Body of pancreas (tissue), 4 donors: ENCODE measurements around the gene DHX30. TPM values are rescaled to one million over a fixed set of nuclear protein-coding genes. Genes with fewer than 3 reads are reported as not detected.

Experiments used
- ATAC-seq: fragments of 150-250 bp; one replicate; pipeline ENCODE4 v1.9.1; 2016
- DNase-seq, 4 donors: peaks; one replicate each; pipeline ENCODE4 v3.0.0-alpha.2; 2019
- H3K27ac ChIP-seq, 4 donors: fragments of 200-600 bp; sonication (generic); 1 replicate in 3 of 4; 2 replicates in 1 of 4; pipeline versions ENCODE4 v1.5.1 to v1.6.1; 2016 to 2019; ENCODE audit warnings: mild to moderate bottlenecking in 1 of 4, mixed read lengths in 1 of 4, moderate library complexity in 1 of 4
- H3K27me3 ChIP-seq, 2 donors: fragments of 200-600 bp; sonication (generic); one replicate each; pipeline ENCODE4 v1.6.0; 2016; ENCODE audit warnings: mild to moderate bottlenecking in 1 of 2
- H3K36me3 ChIP-seq, 2 donors: fragments of 200-600 bp; sonication (generic); replicated peaks in 1 of 2; 2 replicates each; pipeline ENCODE4 v1.5.1; 2016; ENCODE audit warnings: low read depth in 2 of 2; ENCODE audit not compliant: insufficient read depth in 1 of 2
- H3K4me1 ChIP-seq: fragments of 200-600 bp; sonication (generic); one replicate; pipeline ENCODE4 v1.6.0; 2016
- H3K4me3 ChIP-seq, 2 donors: fragments of 200-600 bp; sonication (generic); 1 replicate in 1 of 2; 2 replicates in 1 of 2; pipeline ENCODE4 v1.5.1; 2016 to 2019
- H3K9me3 ChIP-seq, 3 donors: fragments of 200-600 bp; sonication (generic); 1 replicate in 2 of 3; 2 replicates in 1 of 3; pipeline ENCODE4 v1.5.1; 2016
- CTCF ChIP-seq, 7 experiments: fragments of 450-650 bp in 4 of 7; fragments of 200-600 bp in 3 of 7; sonication (generic) in 3 of 7; IDR thresholded peaks; one replicate each; pipeline ENCODE4 v1.5.1; 2016 to 2019; ENCODE audit warnings: antibody characterized with exemption in 7 of 7
- POLR2A ChIP-seq, 3 donors: fragments of 450-650 bp; IDR thresholded peaks; one replicate each; pipeline ENCODE4 v1.6.1; 2016; ENCODE audit warnings: antibody characterized with exemption in 3 of 3, mild to moderate bottlenecking in 2 of 3
- WGBS, 2 donors: methylation state at CpG; one replicate each; pipeline ENCODE4 v1.1.5; 2017; 5-methylcytosine and 5-hydroxymethylcytosine counted together
- intact Hi-C: fragments of 100-400 bp; cut with DNase I; formaldehyde crosslinking; loops from one replicate; pipeline ENCODE4 v1.15.1; 2023
- total RNA-seq, 2 donors: library from RNA; depleted of rRNA; stranded (reverse); fragments of >200 nt; gene quantifications; one replicate each; pipeline ENCODE4 v1.1.0, GENCODE V29; 2016

Gene DHX30
- total RNA-seq, 2 donors from 2014 or later = 28.3 to 50.4 TPM

- H3K27ac ChIP-seq = no peak overlapping the region
- no peak for TF ChIP-seq POLR2A (IDR thresholded peaks at IDR 0.05)
- TF ChIP-seq CTCF (IDR thresholded peaks at IDR 0.05) = no peak
- H3K4me1 ChIP-seq = no peaks in the 10 kb centered on the region
- no peak overlapping the region for H3K4me3 ChIP-seq
- H3K9me3 ChIP-seq = no peaks in the 10 kb centered on the region
- H3K36me3 ChIP-seq = peaks cover under 1 to 23% of the 10 kb centered on the region in 2 donors
- DNase-seq (no peak), ATAC-seq (no peak)
- WGBS, 2 donors = 88 to 90% methylated on average over 12 of the region's 12 CpGs
- intact Hi-C loops = no loop called here
- H3K27me3 ChIP-seq = no peaks in the 10 kb centered on the region
Observed at GRCh38 chr3:47863391-47864128, 60.6 kb downstream of the DHX30 start.

- H3K4me1 ChIP-seq = no peaks in the 10 kb centered on the region
- H3K9me3 ChIP-seq = no peaks in the 10 kb centered on the region
- no peak overlapping the region for H3K4me3 ChIP-seq
- WGBS, 2 donors = 56 to 64% methylated on average over 3 of the region's 3 CpGs
- H3K27me3 ChIP-seq = no peaks in the 10 kb centered on the region
- no peak for DNase-seq
- TF ChIP-seq POLR2A (IDR thresholded peaks at IDR 0.05) = no peak
- no peak for TF ChIP-seq CTCF (IDR thresholded peaks at IDR 0.05)
- H3K27ac ChIP-seq = no peak overlapping the region
- intact Hi-C loops = no loop called here
- H3K36me3 ChIP-seq = peaks cover 8 to 36% of the 10 kb centered on the region in 2 donors
- no peak for ATAC-seq
Observed at GRCh38 chr3:47865192-47865591, 62.3 kb downstream of the DHX30 start.

DNA sequence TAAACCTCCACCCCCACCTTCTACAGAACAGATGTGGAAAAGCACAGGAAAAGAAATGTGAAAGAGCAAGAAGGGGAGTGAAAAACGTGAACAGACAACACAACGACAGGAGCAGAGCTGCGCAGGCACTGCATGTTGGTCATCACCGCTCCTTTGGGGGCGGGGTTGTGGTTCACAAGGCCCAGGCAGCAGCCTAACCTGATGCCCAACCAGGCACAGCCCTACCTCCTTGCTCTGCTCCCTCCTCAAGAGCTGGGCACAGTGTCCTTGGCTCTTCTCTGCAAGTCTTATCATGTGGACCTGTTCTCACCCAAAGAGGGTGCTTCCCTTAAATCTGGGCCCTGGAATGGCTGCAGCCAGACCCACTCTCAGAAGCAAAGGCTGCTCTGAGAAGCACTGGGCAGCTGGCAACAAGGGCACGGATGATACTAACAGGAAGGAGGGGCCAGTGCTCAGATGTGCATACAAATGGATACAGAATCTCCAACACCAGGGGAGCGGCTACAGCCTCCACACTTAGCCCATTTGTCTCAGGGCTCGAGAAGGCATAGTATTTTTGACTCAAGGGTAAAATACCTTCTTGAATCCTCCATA is 64.6 kb downstream of the DHX30 start:
- peaks cover 8 to 54% of the 10 kb centered on the region in 2 donors for H3K36me3 ChIP-seq

DNA sequence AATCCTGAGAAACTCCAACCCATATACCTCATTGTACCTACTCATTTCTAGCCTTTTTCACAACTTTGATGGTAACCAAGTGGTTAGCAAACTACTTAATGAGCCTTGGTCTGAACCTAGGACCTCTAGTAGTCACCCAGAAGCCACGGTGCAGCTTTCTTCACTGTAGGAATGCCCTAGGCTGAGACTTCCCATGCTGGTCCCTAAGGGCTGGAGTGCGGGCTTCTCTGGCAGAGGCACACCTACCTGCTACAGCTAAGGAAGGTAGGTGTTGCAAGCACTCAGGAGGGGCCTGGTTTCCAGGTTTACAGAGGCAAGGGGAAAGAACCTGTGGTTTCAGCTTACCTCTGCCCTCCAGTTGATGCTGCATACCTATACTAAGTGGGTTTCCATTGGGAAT is 65.4 kb downstream of the DHX30 start:
- no peaks in the 10 kb centered on the region for H3K4me1 ChIP-seq
- H3K27ac ChIP-seq = no peak overlapping the region
- H3K27me3 ChIP-seq = no peaks in the 10 kb centered on the region
- H3K36me3 ChIP-seq = peaks cover 8 to 54% of the 10 kb centered on the region in 2 donors
- TF ChIP-seq POLR2A (IDR thresholded peaks at IDR 0.05) (no peak), CTCF (IDR thresholded peaks at IDR 0.05) (no peak)
- intact Hi-C loops = no loop called here
- H3K4me3 ChIP-seq = no peak overlapping the region
- ATAC-seq (no peak), DNase-seq (no peak)
- WGBS, 2 donors = 91 to 100% methylated on average over 1 to 2 of the region's 2 CpGs
- H3K9me3 ChIP-seq = no peaks in the 10 kb centered on the region

More for the DNA sequence above, 64.6 kb downstream of the DHX30 start:
- no peak for TF ChIP-seq CTCF (IDR thresholded peaks at IDR 0.05)
- TF ChIP-seq POLR2A (IDR thresholded peaks at IDR 0.05) = no peak
- 91 to 94% methylated on average over 8 of the region's 8 CpGs for WGBS, 2 donors
- no peaks in the 10 kb centered on the region for H3K4me1 ChIP-seq
- no peaks in the 10 kb centered on the region for H3K27me3 ChIP-seq
- no peak overlapping the region for H3K4me3 ChIP-seq
- H3K27ac ChIP-seq = no peak overlapping the region
- intact Hi-C loops = no loop called here
- DNase-seq = no peak
- no peak for ATAC-seq
- H3K9me3 ChIP-seq = no peaks in the 10 kb centered on the region
